MM.1S (cell line): Measurements from ENCODE around the gene TNFRSF25.

ENCODE experiments used
- DNase-seq: peaks from one replicate; pipeline ENCODE4 v3.0.0-alpha.2; 2015
- H2AFZ ChIP-seq: fragments of 300-600 bp; sonication (generic); 2 replicates; pipeline ENCODE4 v1.6.0; 2016; ENCODE audit warnings: antibody characterized with exemption, low read length
- H3F3A ChIP-seq: fragments of 300-600 bp; sonication (generic); 2 replicates; pipeline ENCODE4 v1.6.1; 2016; ENCODE audit warnings: mild to moderate bottlenecking, antibody characterized with exemption, low read length, moderate library complexity, mixed read lengths; ENCODE audit not compliant: insufficient read depth
- H3K27ac ChIP-seq: fragments of 300-600 bp; sonication (generic); 2 replicates; pipeline ENCODE4 v1.5.1; 2016; ENCODE audit warnings: mild to moderate bottlenecking, low read length
- H3K27me3 ChIP-seq: fragments of 300-600 bp; sonication (generic); replicated peaks from 2 replicates; pipeline ENCODE4 v1.6.0; 2016; ENCODE audit warnings: low read length; ENCODE audit not compliant: insufficient read depth
- H3K36me3 ChIP-seq: fragments of 300-600 bp; sonication (generic); replicated peaks from 2 replicates; pipeline ENCODE4 v1.6.1; 2016; ENCODE audit warnings: mild to moderate bottlenecking, low read length, mixed read lengths; ENCODE audit not compliant: insufficient read depth
- H3K4me1 ChIP-seq: fragments of 300-600 bp; sonication (generic); 2 replicates; pipeline ENCODE4 v1.6.1; 2016; ENCODE audit warnings: low read length, mixed read lengths
- H3K4me2 ChIP-seq: fragments of 300-600 bp; sonication (generic); 2 replicates; pipeline ENCODE4 v1.6.0; 2016; ENCODE audit warnings: low read depth, low read length
- H3K4me3 ChIP-seq: fragments of 300-600 bp; sonication (generic); 2 replicates; pipeline ENCODE4 v1.5.1; 2016; ENCODE audit warnings: low read length, mixed read lengths
- H3K79me2 ChIP-seq: fragments of 300-600 bp; sonication (generic); 2 replicates; pipeline ENCODE4 v1.6.1; 2016; ENCODE audit warnings: mixed run types, low read length, mixed read lengths
- H3K9ac ChIP-seq: fragments of 300-600 bp; sonication (generic); 2 replicates; pipeline ENCODE4 v1.6.1; 2016; ENCODE audit warnings: low read length, mixed read lengths
- H3K9me2 ChIP-seq: fragments of 300-600 bp; sonication (generic); replicated peaks from 2 replicates; pipeline ENCODE4 v1.6.1; 2016; ENCODE audit warnings: mild to moderate bottlenecking, low read length, mixed read lengths; ENCODE audit not compliant: insufficient read depth
- H3K9me3 ChIP-seq: fragments of 300-600 bp; sonication (generic); replicated peaks from 2 replicates; pipeline ENCODE4 v1.6.1; 2016; ENCODE audit warnings: mild to moderate bottlenecking, low read length, mixed read lengths; ENCODE audit not compliant: insufficient read depth
- H4K20me1 ChIP-seq: fragments of 300-600 bp; sonication (generic); 2 replicates; pipeline ENCODE4 v1.6.1; 2016; ENCODE audit warnings: mild to moderate bottlenecking, low read length, moderate library complexity, mixed read lengths; ENCODE audit not compliant: insufficient read depth
- CTCF ChIP-seq: fragments of 300-600 bp; sonication (generic); IDR thresholded peaks from 2 replicates; pipeline ENCODE4 v1.5.1; 2016; ENCODE audit warnings: antibody characterized with exemption, low read length, mixed read lengths
- EZH2 ChIP-seq: fragments of 300-600 bp; sonication (generic); optimal IDR thresholded peaks from 2 replicates; pipeline ENCODE3; 2017; ENCODE audit warnings: low read depth, mild to moderate bottlenecking, antibody characterized with exemption, low read length, mixed read lengths
- EZH2phosphoT487 ChIP-seq: fragments of 300-600 bp; sonication (generic); IDR thresholded peaks from 2 replicates; pipeline ENCODE4 v1.6.1; 2018; ENCODE audit warnings: antibody characterized with exemption, low read length

The TNFRSF25 gene

GRCh38 chr1:6466023-6466422 lies at the start of gene TNFRSF25:
Gene TNFRSF25 (minus strand): TSS chr1:6466173. CDS start chr1:6466107, 66 bp downstream.
- Histone ChIP-seq H3K27me3 (peaks cover 75% of the 10 kb centered on the region), H3K79me2 (no peaks in the 10 kb centered on the region), H3K4me1 (no peaks in the 10 kb centered on the region), H2AFZ (no peak within 1 kb of the TSS), H3F3A (no peaks in the 10 kb centered on the region), H3K9ac (no peak within 1 kb of the TSS), H3K4me3 (no peak within 1 kb of the TSS), H4K20me1 (no peaks in the 10 kb centered on the region), H3K36me3 (no peaks in the 10 kb centered on the region), H3K9me3 (no peaks in the 10 kb centered on the region), H3K9me2 (no peaks in the 10 kb centered on the region), H3K4me2 (no peak within 1 kb of the TSS), H3K27ac (no peak within 1 kb of the TSS)
- no peak for DNase-seq
- TF ChIP-seq CTCF (no peak), EZH2 (no peak), EZH2phosphoT487 (no peak)

- Histone ChIP-seq H3K4me3 (no peak overlapping the region), H3K27me3 (no peaks in the 10 kb centered on the region), H3K9me3 (no peaks in the 10 kb centered on the region), H3K36me3 (no peaks in the 10 kb centered on the region), H3K4me2 (no peak overlapping the region), H3K4me1 (peaks cover 4% of the 10 kb centered on the region; the same call in 1 of the 2 replicates), H3K79me2 (no peaks in the 10 kb centered on the region), H4K20me1 (no peaks in the 10 kb centered on the region), H3F3A (no peaks in the 10 kb centered on the region), H2AFZ (no peak overlapping the region), H3K9me2 (no peaks in the 10 kb centered on the region), H3K27ac (no peak overlapping the region), H3K9ac (no peak overlapping the region)
- no peak for TF ChIP-seq CTCF
- no peak for TF ChIP-seq EZH2phosphoT487
- TF ChIP-seq EZH2 = no peak
- DNase-seq = no peak
Measured at GRCh38 chr1:6515771-6516170, 49.8 kb upstream of the TNFRSF25 start.

- Histone ChIP-seq H3K4me2 (no peak overlapping the region), H3K27me3 (peaks cover 17% of the 10 kb centered on the region), H3K9me3 (no peaks in the 10 kb centered on the region), H3K4me3 (no peak overlapping the region), H3K27ac (no peak overlapping the region), H2AFZ (no peak overlapping the region), H3K9ac (no peak overlapping the region), H4K20me1 (no peaks in the 10 kb centered on the region), H3K4me1 (peaks cover 4% of the 10 kb centered on the region; the same call in 1 of the 2 replicates), H3K9me2 (no peaks in the 10 kb centered on the region), H3K79me2 (no peaks in the 10 kb centered on the region), H3K36me3 (no peaks in the 10 kb centered on the region), H3F3A (no peaks in the 10 kb centered on the region)
- peak; percentile 18 for DNase-seq
- TF ChIP-seq CTCF (0 out of 2 replicates have a peak, but pooled peaks have one; percentile 19), EZH2 (no peak)
Measured at GRCh38 chr1:6513320-6513801, 47.4 kb upstream of the TNFRSF25 start.
